PC-9 (cell line): ENCODE measurements around the gene MAML3. TPM values are rescaled to one million over a fixed set of nuclear protein-coding genes. Genes with fewer than 3 reads are reported as not detected.

Experiments
- BruUV-seq: library from RNA; stranded (reverse); fragments of 400-500 nt; replicated peaks from 2 replicates; lab custom pipeline; 2021; lab: Mats Ljungman, UMichigan
- CTCF ChIA-PET: fragments of 300-600 bp; sonication (Branson Sonifier 250); formaldehyde crosslinking; loops from one replicate; lab custom pipeline; 2022; ENCODE audit warnings: antibody characterized with exemption; lab: Charles Lee
- POLR2A ChIA-PET: fragments of 300-600 bp; sonication (Branson Sonifier 250); formaldehyde crosslinking; loops from one replicate; lab custom pipeline; 2022; ENCODE audit warnings: antibody characterized with exemption; ENCODE audit not compliant: unreplicated experiment; lab: Charles Lee
- DNase-seq, 2 experiments: peaks; one replicate each; pipeline versions ENCODE4 v3.0.0 to v3.0.0-alpha.2; 2015 to 2022; ENCODE audit warnings: mixed read lengths in 1 of 2
- H2AFZ ChIP-seq: fragments of 200-600 bp; sonication (generic); 2 replicates; pipeline ENCODE4 v1.8.1; 2017; ENCODE audit warnings: antibody characterized with exemption
- H3F3A ChIP-seq: fragments of 200-600 bp; sonication (generic); 2 replicates; pipeline ENCODE4 v1.8.1; 2017; ENCODE audit warnings: antibody characterized with exemption, mild to moderate bottlenecking, low read depth; ENCODE audit not compliant: insufficient read depth
- H3K27ac ChIP-seq: fragments of 200-600 bp; sonication (generic); 2 replicates; pipeline ENCODE4 v1.6.1; 2016; ENCODE audit warnings: mixed run types
- H3K27me3 ChIP-seq: fragments of 200-600 bp; sonication (generic); 2 replicates; pipeline ENCODE4 v1.6.1; 2016; ENCODE audit warnings: low read depth, mixed run types; ENCODE audit not compliant: insufficient read depth
- H3K36me3 ChIP-seq: fragments of 200-600 bp; sonication (generic); 2 replicates; pipeline ENCODE4 v1.6.1; 2016; ENCODE audit warnings: low read depth, mixed run types
- H3K4me1 ChIP-seq: fragments of 200-600 bp; sonication (generic); replicated peaks from 2 replicates; pipeline ENCODE4 v1.6.1; 2016; ENCODE audit warnings: mixed run types; ENCODE audit not compliant: insufficient read depth
- H3K4me2 ChIP-seq: fragments of 200-600 bp; sonication (generic); 2 replicates; pipeline ENCODE4 v1.6.1; 2017; ENCODE audit warnings: mixed run types
- H3K4me3 ChIP-seq: fragments of 200-600 bp; sonication (generic); 2 replicates; pipeline ENCODE4 v1.6.1; 2016; ENCODE audit warnings: mixed run types
- H3K79me2 ChIP-seq: fragments of 200-600 bp; sonication (generic); 2 replicates; pipeline ENCODE4 v1.6.1; 2017; ENCODE audit warnings: low read depth, mixed run types
- H3K9me2 ChIP-seq: fragments of 200-600 bp; sonication (generic); 2 replicates; pipeline ENCODE4 v1.8.1; 2017; ENCODE audit warnings: mild to moderate bottlenecking; ENCODE audit not compliant: insufficient read depth
- H3K9me3 ChIP-seq: fragments of 200-600 bp; sonication (generic); 2 replicates; pipeline ENCODE4 v1.8.1; 2016; ENCODE audit warnings: low read depth; ENCODE audit not compliant: insufficient read depth
- H4K20me1 ChIP-seq: fragments of 200-600 bp; sonication (generic); 2 replicates; pipeline ENCODE4 v1.8.1; 2017; ENCODE audit not compliant: insufficient read depth
- EZH2 ChIP-seq: fragments of 200-600 bp; sonication (generic); IDR thresholded peaks from 2 replicates; pipeline ENCODE4 v1.8.0; 2017; ENCODE audit warnings: antibody characterized with exemption, low read depth
- intact Hi-C: fragments of 100-400 bp; cut with micrococcal nuclease; formaldehyde crosslinking; loops from one replicate; pipeline ENCODE4 v1.10.0; 2022; ENCODE audit not compliant: unreplicated experiment
- total RNA-seq: library from RNA; stranded (reverse); gene quantifications from 2 replicates; pipeline ENCODE4 v1.2.3, GENCODE V29; 2021
- TF ChIP-seq, protein P1 (sequence below): fragments of 200-600 bp; sonication (generic); conservative IDR thresholded peaks from 2 replicates; pipeline ENCODE4 v1.6.1; 2017; ENCODE audit warnings: mixed run types, antibody characterized with exemption, mild to moderate bottlenecking, moderate library complexity

MAML3 gene
- total RNA-seq, 1 experiment from 2014 or later = 15.2 TPM

DNA sequence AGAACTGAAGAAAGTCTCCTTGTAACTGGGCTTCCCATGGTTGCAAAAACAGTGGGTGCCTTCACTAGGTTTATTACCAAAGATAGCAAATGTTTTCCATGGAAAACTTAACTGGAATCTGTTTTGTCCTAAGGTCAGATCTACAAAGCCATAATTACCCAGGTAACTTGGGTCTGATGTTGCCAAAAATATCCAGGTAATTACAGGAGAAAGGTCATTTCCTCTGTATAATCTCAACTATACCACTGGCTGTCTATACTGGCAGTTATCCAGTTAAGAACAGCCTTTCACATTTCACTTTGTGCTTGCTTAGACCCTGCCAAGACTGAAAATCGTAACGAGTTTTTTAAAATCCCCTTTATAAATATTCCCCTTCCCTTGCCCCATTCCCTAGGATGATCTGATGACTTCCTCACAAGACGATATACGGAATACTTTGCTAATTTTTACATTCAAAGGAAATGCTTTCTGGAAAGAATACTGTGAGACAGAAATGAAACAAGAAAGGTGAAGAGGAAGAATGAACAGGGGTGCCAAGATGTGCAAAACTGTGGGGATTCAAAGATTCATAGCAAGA, 105.5 kb downstream of the MAML3 start:
- Histone ChIP-seq H3K4me3 (peak overlapping the region; percentile 56), H3K27me3 (no peaks in the 10 kb centered on the region), H3K9me3 (no peaks in the 10 kb centered on the region), H3K79me2 (peaks cover 68% of the 10 kb centered on the region), H3K4me1 (peaks cover 65% of the 10 kb centered on the region), H3K36me3 (no peaks in the 10 kb centered on the region), H2AFZ (0 out of 2 replicates have a peak overlapping the region, but pooled peaks have one; percentile 53), H3K27ac (peak overlapping the region; percentile 96), H3K9me2 (no peaks in the 10 kb centered on the region), H4K20me1 (no peaks in the 10 kb centered on the region), H3K4me2 (peak overlapping the region; percentile 95), H3F3A (peaks cover 47% of the 10 kb centered on the region)
- no peak for DNase-seq
- intact Hi-C loops = loop anchor here (2.0 to 5.0 kb wide), 2 partner anchors 48 to 219 kb away; no protein-coding TSS in a partner anchor
- BruUV-seq = no TSS peak
- TF ChIP-seq, protein P1, sequence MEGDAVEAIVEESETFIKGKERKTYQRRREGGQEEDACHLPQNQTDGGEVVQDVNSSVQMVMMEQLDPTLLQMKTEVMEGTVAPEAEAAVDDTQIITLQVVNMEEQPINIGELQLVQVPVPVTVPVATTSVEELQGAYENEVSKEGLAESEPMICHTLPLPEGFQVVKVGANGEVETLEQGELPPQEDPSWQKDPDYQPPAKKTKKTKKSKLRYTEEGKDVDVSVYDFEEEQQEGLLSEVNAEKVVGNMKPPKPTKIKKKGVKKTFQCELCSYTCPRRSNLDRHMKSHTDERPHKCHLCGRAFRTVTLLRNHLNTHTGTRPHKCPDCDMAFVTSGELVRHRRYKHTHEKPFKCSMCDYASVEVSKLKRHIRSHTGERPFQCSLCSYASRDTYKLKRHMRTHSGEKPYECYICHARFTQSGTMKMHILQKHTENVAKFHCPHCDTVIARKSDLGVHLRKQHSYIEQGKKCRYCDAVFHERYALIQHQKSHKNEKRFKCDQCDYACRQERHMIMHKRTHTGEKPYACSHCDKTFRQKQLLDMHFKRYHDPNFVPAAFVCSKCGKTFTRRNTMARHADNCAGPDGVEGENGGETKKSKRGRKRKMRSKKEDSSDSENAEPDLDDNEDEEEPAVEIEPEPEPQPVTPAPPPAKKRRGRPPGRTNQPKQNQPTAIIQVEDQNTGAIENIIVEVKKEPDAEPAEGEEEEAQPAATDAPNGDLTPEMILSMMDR = no peak
- TF ChIP-seq EZH2 = no peak
- POLR2A ChIA-PET = interaction anchor here (0.6 kb wide), 1 partner anchor 218 kb away, joined by 4 read pairs; no protein-coding TSS in a partner anchor
- CTCF ChIA-PET = interaction anchor here (0.5 to 1.2 kb wide), 3 partner anchors 30 to 278 kb away, joined by 3 to 4 read pairs (median 4); no protein-coding TSS in a partner anchor

DNA sequence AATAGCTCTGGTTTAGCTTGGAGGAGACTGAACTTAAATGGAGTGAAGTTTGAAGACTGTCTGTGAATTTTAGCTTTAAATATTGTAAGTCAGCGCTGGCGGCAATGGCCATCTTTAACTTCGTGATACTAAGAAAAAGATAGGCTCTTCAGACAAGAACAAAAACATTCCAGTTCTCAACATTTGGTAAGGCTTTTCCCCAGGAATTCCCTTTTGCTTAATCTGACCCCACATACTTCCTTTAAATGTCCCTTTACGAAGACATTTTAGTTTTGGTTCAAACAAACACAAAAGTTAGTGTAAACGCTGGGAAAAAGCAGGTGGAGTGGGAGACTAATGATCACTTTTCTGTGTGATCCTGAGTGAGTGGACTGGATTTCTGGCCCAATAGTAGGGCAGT, 106.2 kb downstream of the MAML3 start:
- intact Hi-C loops = loop anchor here (1.0 to 5.0 kb wide), 5 partner anchors 35 to 220 kb away; no protein-coding TSS in a partner anchor
- Histone ChIP-seq H2AFZ (no peak overlapping the region), H3K79me2 (peaks cover 75% of the 10 kb centered on the region), H3K9me3 (no peaks in the 10 kb centered on the region), H3K27ac (peak overlapping the region; percentile 96), H3K4me1 (peaks cover 65% of the 10 kb centered on the region), H3K36me3 (no peaks in the 10 kb centered on the region), H4K20me1 (no peaks in the 10 kb centered on the region), H3K9me2 (no peaks in the 10 kb centered on the region), H3K4me2 (peak overlapping the region; percentile 95), H3K4me3 (peak overlapping the region; percentile 56), H3F3A (peaks cover 52% of the 10 kb centered on the region), H3K27me3 (no peaks in the 10 kb centered on the region)
- ChIA-PET CTCF (no interaction called here), POLR2A (interaction anchor here (0.6 to 1.0 kb wide), 4 partner anchors 10 to 871 kb away, joined by 3 to 6 read pairs (median 4); partner anchors contain the start of gene ELF2)
- no peak for DNase-seq
- BruUV-seq = TSS peak; percentile 48
- TF ChIP-seq, protein P1 = no peak
- TF ChIP-seq EZH2 = no peak

DNA sequence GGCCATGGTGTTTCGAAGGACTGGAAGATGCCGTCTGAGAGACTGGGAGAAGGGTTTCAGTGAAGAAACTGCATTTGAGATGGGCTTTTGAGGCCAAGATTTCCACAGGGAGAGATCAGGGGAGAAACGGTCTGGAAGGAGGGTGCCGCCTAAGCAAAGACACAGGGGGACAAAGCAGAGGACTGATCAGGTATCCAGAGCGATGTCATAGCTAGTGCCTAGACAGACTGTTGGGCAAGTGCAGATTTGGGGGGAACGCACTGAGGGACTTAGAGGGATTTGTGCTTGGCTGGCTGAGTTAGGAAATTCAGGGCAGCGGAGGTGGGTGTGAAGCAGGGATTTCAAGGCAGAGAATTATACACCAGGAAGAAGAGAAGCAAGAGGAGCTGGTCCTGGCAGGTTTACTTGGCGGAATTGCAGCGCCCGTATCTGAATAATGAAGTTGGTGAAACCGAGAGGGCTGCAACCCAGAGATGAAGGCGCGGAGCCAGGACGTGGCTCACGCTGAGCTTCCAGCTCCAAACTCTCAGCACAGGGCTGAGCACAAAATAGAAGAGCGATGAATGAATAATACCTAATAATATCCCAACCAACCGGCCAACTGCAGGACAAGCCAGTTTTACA, 106.9 kb downstream of the MAML3 start:
- DNase-seq = peak; percentile 65 to 80
- Histone ChIP-seq H3K9me2 (no peaks in the 10 kb centered on the region), H3K79me2 (peaks cover 78% of the 10 kb centered on the region), H4K20me1 (no peaks in the 10 kb centered on the region), H3K27me3 (no peaks in the 10 kb centered on the region), H3F3A (peaks cover 52% of the 10 kb centered on the region), H2AFZ (0 out of 2 replicates have a peak overlapping the region, but pooled peaks have one; percentile 19), H3K9me3 (no peaks in the 10 kb centered on the region), H3K4me2 (peak overlapping the region; percentile 95), H3K4me1 (peaks cover 65% of the 10 kb centered on the region), H3K36me3 (no peaks in the 10 kb centered on the region), H3K4me3 (peak overlapping the region; percentile 56), H3K27ac (peak overlapping the region; percentile 96)
- TF ChIP-seq EZH2 = no peak
- TF ChIP-seq, protein P1 = no peak
- TSS peak; percentile 89 for BruUV-seq
- ChIA-PET CTCF (no interaction called here), POLR2A (interaction anchor here (0.5 to 1.1 kb wide), 7 partner anchors 10 to 1048 kb away, joined by 3 to 7 read pairs (median 5); no protein-coding TSS in a partner anchor)
- intact Hi-C loops = loop anchor here (1.0 to 5.0 kb wide), 4 partner anchors 35 to 220 kb away; no protein-coding TSS in a partner anchor
